Erythroblast (primary cell): ENCODE data around the gene PTPN23.

Experiments used
- GATA1 ChIP-seq: IDR thresholded peaks from 2 replicates; pipeline ENCODE4 v1.6.1; 2011; ENCODE audit warnings: low read depth, mild to moderate bottlenecking, control low read depth, low read length, moderate library complexity
- POLR2A ChIP-seq: IDR thresholded peaks from 2 replicates; pipeline ENCODE4 v1.6.1; 2011; ENCODE audit warnings: mild to moderate bottlenecking, low read length

- no peak for TF ChIP-seq POLR2A
- no peak for TF ChIP-seq GATA1
These were observed 41.2 kb downstream of the PTPN23 start for GRCh38 chr3:47421741-47422649.
